OCI-LY7 (cell line): ENCODE results near the gene LATS2. TPM values are rescaled to one million over a fixed set of nuclear protein-coding genes. Genes with fewer than 3 reads are reported as not detected.
"Not testable (repeated sequence)": the region's sequence is repeated elsewhere in the genome, so short reads cannot be mapped to it uniquely, and the experiment has no call there.

Experiments used
- BruUV-seq: library from RNA; stranded (reverse); fragments of 400-500 nt; replicated peaks from 2 replicates; lab custom pipeline; 2021; lab: Mats Ljungman, UMichigan
- CTCF ChIA-PET: fragments of 300-600 bp; sonication (Branson Sonifier 250); formaldehyde crosslinking; loops from one replicate; lab custom pipeline; 2022; ENCODE audit warnings: antibody characterized with exemption; ENCODE audit not compliant: unreplicated experiment; lab: Charles Lee
- POLR2A ChIA-PET: fragments of 300-600 bp; sonication (Branson Sonifier 250); formaldehyde crosslinking; loops from one replicate; lab custom pipeline; 2022; ENCODE audit warnings: antibody characterized with exemption; lab: Charles Lee
- DNase-seq: peaks from one replicate; pipeline ENCODE4 v3.0.0-alpha.2; 2015; ENCODE audit warnings: low spot score
- H2AFZ ChIP-seq: fragments of 200-600 bp; sonication (generic), shearing (Covaris generic); 2 replicates; pipeline ENCODE4 v1.6.1; 2014; ENCODE audit warnings: mild to moderate bottlenecking, antibody characterized with exemption, low read length, moderate library complexity
- H3K27ac ChIP-seq: fragments of 200-600 bp; sonication (generic); 2 replicates; pipeline ENCODE4 v1.5.1; 2014; ENCODE audit warnings: mixed run types, low read depth, mild to moderate bottlenecking, moderate library complexity, low read length, inconsistent platforms; ENCODE audit not compliant: poor library complexity, severe bottlenecking
- H3K36me3 ChIP-seq: fragments of 200-600 bp; sonication (generic); 2 replicates; pipeline ENCODE4 v1.6.1; 2014; ENCODE audit warnings: mild to moderate bottlenecking, antibody characterized with exemption, low read length, moderate library complexity, mixed read lengths; ENCODE audit not compliant: insufficient read depth
- H3K4me1 ChIP-seq: fragments of 200-600 bp; sonication (generic); 2 replicates; pipeline ENCODE4 v1.5.1; 2014; ENCODE audit warnings: mild to moderate bottlenecking, low read length; ENCODE audit not compliant: insufficient read depth, poor library complexity, severe bottlenecking
- H3K4me2 ChIP-seq: fragments of 200-600 bp; sonication (generic); 2 replicates; pipeline ENCODE4 v1.6.1; 2014; ENCODE audit warnings: mild to moderate bottlenecking, low read length
- H3K4me3 ChIP-seq: fragments of 200-600 bp; sonication (generic); 2 replicates; pipeline ENCODE4 v1.5.1; 2014; ENCODE audit warnings: mild to moderate bottlenecking, low read depth, low read length; ENCODE audit not compliant: poor library complexity, severe bottlenecking
- H3K79me2 ChIP-seq: fragments of 200-600 bp; sonication (generic); 2 replicates; pipeline ENCODE4 v1.6.1; 2016; ENCODE audit warnings: low read depth, mild to moderate bottlenecking, low read length, moderate library complexity, mixed read lengths; ENCODE audit not compliant: insufficient read depth
- H3K9me2 ChIP-seq: fragments of 200-600 bp; sonication (generic); 2 replicates; pipeline ENCODE4 v1.6.1; 2016; ENCODE audit warnings: mild to moderate bottlenecking, low read length, mixed read lengths; ENCODE audit not compliant: insufficient read depth
- H3K9me3 ChIP-seq: fragments of 200-600 bp; sonication (generic); 2 replicates; pipeline ENCODE4 v1.6.1; 2014; ENCODE audit warnings: mild to moderate bottlenecking, mixed run types, low read length, mixed read lengths
- H4K20me1 ChIP-seq: fragments of 200-600 bp; sonication (generic); 2 replicates; pipeline ENCODE4 v1.6.1; 2014; ENCODE audit warnings: mild to moderate bottlenecking, antibody characterized with exemption, low read length, moderate library complexity, mixed read lengths; ENCODE audit not compliant: insufficient read depth
- EZH2phosphoT487 ChIP-seq: fragments of 200-600 bp; sonication (generic); IDR thresholded peaks from 2 replicates; pipeline ENCODE4 v1.6.1; 2018; ENCODE audit warnings: low read depth, borderline replicate concordance, mild to moderate bottlenecking, mixed run types, antibody characterized with exemption, low read length, moderate library complexity, mixed read lengths
- intact Hi-C: fragments of 100-400 bp; cut with micrococcal nuclease; formaldehyde crosslinking; loops from one replicate; pipeline ENCODE4 v1.10.0; 2022; ENCODE audit not compliant: unreplicated experiment
- total RNA-seq, 2 experiments: library from RNA; depleted of rRNA in 1 of 2; stranded (reverse); fragments of >200 nt in 1 of 2; shearing (Covaris generic) in 1 of 2; gene quantifications; 2 replicates each; pipeline ENCODE4 v1.2.3, GENCODE V29; 2014 to 2022
- TF ChIP-seq, protein P1 (sequence below): fragments of 200-600 bp; sonication (generic); conservative IDR thresholded peaks from 2 replicates; pipeline ENCODE4 v1.5.1; 2014; ENCODE audit warnings: mild to moderate bottlenecking, antibody characterized with exemption, low read length, moderate library complexity, mixed read lengths

Gene LATS2
- total RNA-seq, 2 experiments from 2014 or later: 0.19 to 1.3 TPM

DNA sequence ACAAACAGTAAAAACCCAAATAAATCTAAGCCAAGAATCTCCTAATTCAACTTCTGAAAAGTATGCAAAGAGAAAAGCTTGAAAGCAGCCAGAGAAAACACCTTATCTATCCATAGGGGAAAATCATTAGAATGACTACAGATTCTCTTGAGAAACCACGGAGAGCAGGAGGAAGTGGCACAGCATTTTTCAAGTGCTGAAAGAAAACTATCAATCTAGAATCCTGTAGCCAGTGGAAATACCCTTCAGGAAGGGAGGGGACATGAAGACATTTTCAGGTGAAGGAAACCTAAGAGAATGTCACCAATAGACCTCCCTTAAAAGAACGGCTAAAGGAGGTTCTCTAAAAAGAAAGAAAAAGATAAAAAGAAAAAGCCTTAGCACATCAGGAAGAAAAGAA is 92.6 kb downstream of the LATS2 start:
- H3K9me3 ChIP-seq: no peaks in the 10 kb centered on the region
- no peaks in the 10 kb centered on the region for H3K36me3 ChIP-seq
- POLR2A ChIA-PET: interaction anchor here (0.5 to 0.6 kb wide), 2 partner anchors 37 to 410 kb away, joined by 3 to 4 read pairs; no protein-coding TSS in a partner anchor
- no peaks in the 10 kb centered on the region for H4K20me1 ChIP-seq
- H3K4me1 ChIP-seq: no peaks in the 10 kb centered on the region
- intact Hi-C loops: no loop called here
- TF ChIP-seq EZH2phosphoT487: no peak
- TF ChIP-seq, protein P1, sequence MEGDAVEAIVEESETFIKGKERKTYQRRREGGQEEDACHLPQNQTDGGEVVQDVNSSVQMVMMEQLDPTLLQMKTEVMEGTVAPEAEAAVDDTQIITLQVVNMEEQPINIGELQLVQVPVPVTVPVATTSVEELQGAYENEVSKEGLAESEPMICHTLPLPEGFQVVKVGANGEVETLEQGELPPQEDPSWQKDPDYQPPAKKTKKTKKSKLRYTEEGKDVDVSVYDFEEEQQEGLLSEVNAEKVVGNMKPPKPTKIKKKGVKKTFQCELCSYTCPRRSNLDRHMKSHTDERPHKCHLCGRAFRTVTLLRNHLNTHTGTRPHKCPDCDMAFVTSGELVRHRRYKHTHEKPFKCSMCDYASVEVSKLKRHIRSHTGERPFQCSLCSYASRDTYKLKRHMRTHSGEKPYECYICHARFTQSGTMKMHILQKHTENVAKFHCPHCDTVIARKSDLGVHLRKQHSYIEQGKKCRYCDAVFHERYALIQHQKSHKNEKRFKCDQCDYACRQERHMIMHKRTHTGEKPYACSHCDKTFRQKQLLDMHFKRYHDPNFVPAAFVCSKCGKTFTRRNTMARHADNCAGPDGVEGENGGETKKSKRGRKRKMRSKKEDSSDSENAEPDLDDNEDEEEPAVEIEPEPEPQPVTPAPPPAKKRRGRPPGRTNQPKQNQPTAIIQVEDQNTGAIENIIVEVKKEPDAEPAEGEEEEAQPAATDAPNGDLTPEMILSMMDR: no peak
- no peak overlapping the region for H3K27ac ChIP-seq
- no peaks in the 10 kb centered on the region for H3K79me2 ChIP-seq
- no TSS peak for BruUV-seq
- H3K9me2 ChIP-seq: no peaks in the 10 kb centered on the region
- no peak for DNase-seq
- CTCF ChIA-PET: no interaction called here
- H3K4me2 ChIP-seq: no peak overlapping the region
- no peak overlapping the region for H3K4me3 ChIP-seq
- no peak overlapping the region for H2AFZ ChIP-seq

DNA sequence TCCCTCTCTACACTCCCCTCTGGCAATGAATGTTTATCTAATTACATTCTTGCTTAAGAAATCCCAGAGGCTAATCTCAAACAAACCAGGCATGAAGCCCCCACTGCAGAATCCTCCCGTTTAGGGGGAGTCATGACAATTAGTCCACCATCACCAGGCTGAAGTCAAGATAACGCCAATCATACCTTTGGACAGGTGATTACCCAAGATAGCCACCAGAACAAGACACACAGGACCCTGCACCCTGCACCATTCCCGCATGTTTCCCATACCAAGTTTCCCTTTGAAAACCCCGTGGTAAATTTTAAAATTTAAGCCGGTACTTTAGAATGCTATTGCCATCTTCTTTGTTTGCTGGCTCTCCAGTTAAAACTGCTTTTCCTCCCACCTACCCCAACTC is 94.0 kb downstream of the LATS2 start:
- Histone ChIP-seq H3K36me3 (no peaks in the 10 kb centered on the region), H2AFZ (no peak overlapping the region), H3K4me2 (no peak overlapping the region), H3K4me3 (no peak overlapping the region), H3K79me2 (no peaks in the 10 kb centered on the region), H3K27ac (no peak overlapping the region), H4K20me1 (no peaks in the 10 kb centered on the region), H3K9me2 (no peaks in the 10 kb centered on the region), H3K9me3 (no peaks in the 10 kb centered on the region), H3K4me1 (no peaks in the 10 kb centered on the region)
- intact Hi-C loops: no loop called here
- no TSS peak for BruUV-seq
- ChIA-PET POLR2A (interaction anchor here (0.6 kb wide), 1 partner anchor 29 kb away, joined by 6 read pairs; no protein-coding TSS in a partner anchor), CTCF (no interaction called here)
- no peak for DNase-seq
- no peak for TF ChIP-seq EZH2phosphoT487
- TF ChIP-seq, protein P1: no peak

DNA sequence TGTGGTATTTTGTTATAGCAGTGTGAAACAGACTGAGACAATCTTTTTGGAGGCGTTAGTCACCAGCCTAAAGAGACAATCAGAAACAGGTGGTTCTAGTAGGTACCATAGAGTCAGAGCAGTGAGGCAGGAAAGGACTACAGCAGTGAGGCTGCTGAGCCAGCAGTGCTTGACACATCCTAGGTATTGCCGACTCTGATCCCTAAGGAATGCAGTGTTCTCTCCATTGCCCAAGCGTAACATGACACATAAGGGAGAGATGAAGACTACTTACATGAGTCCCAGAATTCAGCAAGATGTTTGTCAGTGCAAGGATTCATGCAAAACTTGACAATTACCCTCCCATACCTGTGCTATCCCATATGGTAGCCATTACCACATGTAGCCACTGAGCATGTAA is 96.5 kb downstream of the LATS2 start:
- Histone ChIP-seq H3K4me3 (no peak overlapping the region), H3K4me2 (no peak overlapping the region), H3K9me2 (no peaks in the 10 kb centered on the region), H3K9me3 (no peaks in the 10 kb centered on the region), H3K36me3 (no peaks in the 10 kb centered on the region), H3K4me1 (no peaks in the 10 kb centered on the region), H2AFZ (no peak overlapping the region), H4K20me1 (no peaks in the 10 kb centered on the region), H3K79me2 (no peaks in the 10 kb centered on the region), H3K27ac (no peak overlapping the region)
- intact Hi-C loops: no loop called here
- TF ChIP-seq, protein P1: no peak
- no peak for TF ChIP-seq EZH2phosphoT487
- ChIA-PET CTCF (no interaction called here), POLR2A (no interaction called here)
- BruUV-seq: no TSS peak
- DNase-seq: no peak

DNA sequence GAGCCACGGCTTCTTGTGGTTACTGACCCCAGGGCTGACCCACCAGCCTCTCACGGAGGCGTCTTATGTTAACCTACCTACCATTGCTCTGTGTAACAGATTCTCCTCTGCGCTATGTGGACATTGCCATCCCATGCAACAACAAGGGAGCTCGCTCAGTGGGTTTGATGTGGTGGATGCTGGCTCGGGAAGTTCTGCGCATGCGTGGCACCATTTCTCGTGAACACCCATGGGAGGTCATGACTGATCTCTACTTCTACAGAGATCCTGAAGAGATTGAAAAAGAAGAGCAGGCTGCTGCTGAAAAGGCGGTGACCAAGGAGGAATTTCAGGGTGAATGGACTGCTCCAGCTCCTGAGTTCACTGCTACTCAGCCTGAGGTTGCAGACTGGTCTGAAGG is 99.7 kb downstream of the LATS2 start:
- intact Hi-C loops, DNase-seq, H3K9me3 ChIP-seq, POLR2A ChIA-PET, H3K36me3 ChIP-seq, BruUV-seq, H3K4me1 ChIP-seq, H3K9me2 ChIP-seq, H3K4me3 ChIP-seq, CTCF ChIA-PET, H3K4me2 ChIP-seq, H3K79me2 ChIP-seq, H2AFZ ChIP-seq, H3K27ac ChIP-seq, H4K20me1 ChIP-seq: not testable (repeated sequence)
